ENCODE data around the gene TRIM10. TPM values are rescaled to one million over a fixed set of nuclear protein-coding genes. Genes with fewer than 3 reads are reported as not detected.

Gene TRIM10
- total and polyA plus RNA-seq, 10 of the 15 experiments (the other 5 are each of a cell fraction or from before 2014, with no cell fraction given): 0.01 TPM; not detected in 9

- Histone ChIP-seq H3K9me3 (replicated peaks; ENCODE audit: control insufficient read depth, insufficient read depth, low read length) (no peaks in the 10 kb centered on the region), H3K36me3 (ENCODE audit: control insufficient read depth in 2 of 2, insufficient read depth in 2 of 2, low read length in 1 of 2) (no peaks in the 10 kb centered on the region), H3K27ac (ENCODE audit: control insufficient read depth, insufficient read depth) (no peak overlapping the region), H3K79me2 (ENCODE audit: control insufficient read depth, insufficient read depth, low read length) (no peaks in the 10 kb centered on the region), H3K4me3 (no peak overlapping the region), H4K20me1 (ENCODE audit: control insufficient read depth, insufficient read depth) (no peaks in the 10 kb centered on the region), H3K9ac (ENCODE audit: control insufficient read depth, insufficient read depth, low read length) (no peak overlapping the region), H3K27me3 (replicated peaks in 1 of 2; ENCODE audit: control insufficient read depth in 2 of 2, insufficient read depth in 2 of 2, low read length in 1 of 2) (peaks cover 4 to 8% of the 10 kb centered on the region in 2 experiments), H2AFZ (ENCODE audit: control insufficient read depth, low read depth, low read length) (no peak overlapping the region; the same call in 1 of the 2 replicates), H3K4me1 (ENCODE audit: control insufficient read depth, insufficient read depth, low read length) (peaks cover 5% of the 10 kb centered on the region), H3K4me2 (ENCODE audit: control insufficient read depth, insufficient read depth) (peak overlapping the region; percentile 38; the same call in 1 of the 2 replicates)
- DNase-seq (ENCODE audit: low read depth, low spot score) (no peak), FAIRE-seq (no peak), ATAC-seq (peak; percentile 15; the same call in 1 of the 3 replicates)
- POLR2A ChIA-PET: interaction anchor here (3.4 to 7.2 kb wide), 3 partner anchors 12 to 22 kb away, joined by 16 to 54 read pairs (median 43); partner anchors contain the start of gene TRIM31
- SMC1A ChIA-PET (ENCODE audit: uncharacterized antibody, unreplicated experiment): interaction anchor here (1.0 to 18.7 kb wide), 2 partner anchors 9 to 18 kb away, joined by 4 to 647 read pairs; partner anchors contain the start of genes TRIM31 and TRIM40
- TF ChIP-seq MTA2 (IDR thresholded peaks at IDR 0.05; ENCODE audit: low read depth) (no peak), IKZF1 (conservative IDR thresholded peaks at IDR 0.05) (peak; percentile 15; the same call in 1 of the 2 replicates)
- intact Hi-C loops (cut with micrococcal nuclease; ENCODE audit: unreplicated experiment): no loop called here
- 47% methylated on average over 44 of the region's 50 CpGs for WGBS (ENCODE audit: insufficient coverage, insufficient replicate concordance, low lambda C conversion rate, missing lambda C conversion rate)
- in situ Hi-C loops (cut with MboI): no loop called here
- no TSS peak for BruUV-seq (replicated peaks)
- RAD21 ChIA-PET (ENCODE audit: unreplicated experiment): interaction anchor here (0.8 to 4.9 kb wide), 4 partner anchors 18 to 151 kb away, joined by 3 to 101 read pairs (median 3); no protein-coding TSS in a partner anchor
- CTCF ChIA-PET: interaction anchor here (0.7 to 7.3 kb wide), 7 partner anchors 8 to 478 kb away, joined by 3 to 193 read pairs (median 5); partner anchors contain the start of gene TRIM31
Observed at GRCh38 chr6:30127238-30128093, 33.5 kb downstream of the TRIM10 start.

- no peak overlapping the region for H3K27ac ChIP-seq (ENCODE audit: control insufficient read depth, insufficient read depth)
- H3K27me3 ChIP-seq (replicated peaks in 1 of 2; ENCODE audit: control insufficient read depth in 2 of 2, insufficient read depth in 2 of 2, low read length in 1 of 2): peaks cover 0 to 1% of the 10 kb centered on the region in 2 experiments; a peak in 3 of 4 replicates
- no peaks in the 10 kb centered on the region for H3K36me3 ChIP-seq (ENCODE audit: control insufficient read depth in 2 of 2, insufficient read depth in 2 of 2, low read length in 1 of 2)
- H2AFZ ChIP-seq (ENCODE audit: control insufficient read depth, low read depth, low read length): no peak overlapping the region
- DNase-seq (ENCODE audit: low read depth, low spot score): no peak
- H3K4me1 ChIP-seq (ENCODE audit: control insufficient read depth, insufficient read depth, low read length): no peaks in the 10 kb centered on the region
- ChIA-PET SMC1A (ENCODE audit: uncharacterized antibody, unreplicated experiment) (interaction anchor here (0.9 to 18.7 kb wide), 3 partner anchors 9 to 44 kb away, joined by 4 to 647 read pairs (median 11); partner anchors contain the start of gene TRIM31), RAD21 (ENCODE audit: unreplicated experiment) (interaction anchor here (0.8 to 1.6 kb wide), 6 partner anchors 8 to 19 kb away, joined by 3 to 5 read pairs (median 4); partner anchors contain the start of gene TRIM31), POLR2A (interaction anchor here (1.1 to 7.2 kb wide), 3 partner anchors 9 to 18 kb away, joined by 3 to 54 read pairs (median 3); partner anchors contain the start of gene TRIM31), CTCF (interaction anchor here (0.8 to 7.3 kb wide), 5 partner anchors 9 to 49 kb away, joined by 3 to 193 read pairs (median 19); partner anchors contain the start of gene TRIM31)
- no peak for FAIRE-seq
- no peak overlapping the region for H3K4me2 ChIP-seq (ENCODE audit: control insufficient read depth, insufficient read depth)
- H4K20me1 ChIP-seq (ENCODE audit: control insufficient read depth, insufficient read depth): no peaks in the 10 kb centered on the region
- no peak for ATAC-seq
- no peak overlapping the region for H3K4me3 ChIP-seq
- in situ Hi-C loops (cut with MboI): no loop called here
- 67% methylated on average over 2 of the region's 2 CpGs for WGBS (ENCODE audit: insufficient coverage, insufficient replicate concordance, low lambda C conversion rate, missing lambda C conversion rate)
- H3K79me2 ChIP-seq (ENCODE audit: control insufficient read depth, insufficient read depth, low read length): no peaks in the 10 kb centered on the region
- no TSS peak for BruUV-seq (replicated peaks)
- no peaks in the 10 kb centered on the region for H3K9me3 ChIP-seq (replicated peaks; ENCODE audit: control insufficient read depth, insufficient read depth, low read length)
- intact Hi-C loops (cut with micrococcal nuclease; ENCODE audit: unreplicated experiment): no loop called here
- H3K9ac ChIP-seq (ENCODE audit: control insufficient read depth, insufficient read depth, low read length): no peak overlapping the region
- no peak for TF ChIP-seq IKZF1 (conservative IDR thresholded peaks at IDR 0.05)
- no peak for TF ChIP-seq SMAD5 (IDR thresholded peaks at IDR 0.05; ENCODE audit: low read depth)
- TF ChIP-seq NBN (IDR thresholded peaks at IDR 0.05): no peak
- TF ChIP-seq RELB (IDR thresholded peaks at IDR 0.05; ENCODE audit: low read depth): no peak
- TF ChIP-seq POLR2AphosphoS5 (IDR thresholded peaks at IDR 0.05; ENCODE audit: low read length): no peak
- TF ChIP-seq ETV6 (conservative IDR thresholded peaks at IDR 0.05 in 1 of 2, IDR thresholded peaks at IDR 0.05 in 1 of 2; ENCODE audit: borderline replicate concordance in 1 of 2, low read depth in 1 of 2): no peak
- TF ChIP-seq SREBF2 (IDR thresholded peaks at IDR 0.05; ENCODE audit: low read length): no peak
- no peak for TF ChIP-seq CREB1 (IDR thresholded peaks at IDR 0.05; ENCODE audit: low read depth)
- TF ChIP-seq SMARCA5 (IDR thresholded peaks at IDR 0.05): no peak
- TF ChIP-seq IRF3 (IDR thresholded peaks at IDR 0.05): no peak
- no peak for TF ChIP-seq SIX5 (IDR thresholded peaks at IDR 0.05; ENCODE audit: low read depth, low read length, severe bottlenecking)
- no peak for TF ChIP-seq MEF2B (IDR thresholded peaks at IDR 0.05; ENCODE audit: partially characterized antibody, poor library complexity, severe bottlenecking)
Observed at GRCh38 chr6:30122515-30122914, 38.5 kb downstream of the TRIM10 start.
